ENCODE results near the gene TMED10. TPM values are rescaled to one million over a fixed set of nuclear protein-coding genes. Genes with fewer than 3 reads are reported as not detected.

Gene TMED10
- polyA plus RNA-seq, 1 donor from 2014 or later: 146 TPM

DNA sequence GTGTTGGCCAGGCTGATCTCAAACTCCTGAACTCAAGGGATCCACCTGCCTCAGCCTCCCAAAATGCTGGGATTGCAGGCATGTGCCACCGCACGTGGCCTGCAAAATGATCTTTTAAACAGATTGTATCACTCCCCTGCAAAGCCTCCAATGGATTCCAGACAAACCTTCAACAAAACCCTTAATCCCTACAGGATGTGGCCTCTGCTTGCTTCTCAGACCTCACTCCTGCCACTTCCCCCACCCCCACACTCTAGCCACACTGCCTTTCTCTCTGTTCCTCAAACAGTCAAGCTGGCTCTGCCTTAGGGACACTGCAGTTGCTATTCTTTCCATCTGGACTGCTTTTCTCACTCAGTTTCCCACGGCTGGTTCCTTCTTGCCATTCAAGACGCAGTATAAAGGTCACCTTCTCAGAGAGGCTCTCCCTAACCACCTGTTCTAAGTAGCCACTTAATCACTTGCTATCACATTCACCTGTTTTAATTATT lies 47.3 kb upstream of the TMED10 start:
- no peaks in the 10 kb centered on the region for H3K9me3 ChIP-seq (ENCODE audit: low read length)
- no peak overlapping the region for H3K4me2 ChIP-seq (ENCODE audit: low read length)
- H3K27ac ChIP-seq (ENCODE audit: low read length): no peak overlapping the region

DNA sequence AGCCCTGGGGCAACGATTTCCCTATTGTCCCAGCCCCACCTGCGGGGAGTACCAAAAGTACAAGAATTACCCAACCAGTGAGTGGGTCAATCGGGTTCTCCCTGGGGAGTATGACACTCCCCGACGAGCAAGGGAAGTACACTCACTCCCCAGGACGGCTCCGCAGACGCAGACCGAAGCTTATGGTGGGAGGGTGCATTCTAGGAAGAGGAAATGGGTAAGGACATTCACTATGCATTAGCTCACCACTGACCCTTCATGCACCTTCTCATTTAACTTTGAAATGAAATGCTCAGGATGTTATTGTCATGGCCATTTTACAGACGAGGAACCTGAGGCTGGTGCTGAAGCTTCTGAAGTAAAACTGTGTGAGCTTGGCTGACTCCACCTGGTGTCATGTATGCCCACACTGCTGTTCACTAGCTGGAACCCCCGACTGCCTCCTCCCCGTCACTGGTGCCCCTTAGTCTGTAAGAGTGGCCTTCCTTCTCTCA lies 45.8 kb upstream of the TMED10 start:
- Histone ChIP-seq H2AFZ (ENCODE audit: low read depth, low read length) (no peak overlapping the region), H4K20me1 (ENCODE audit: insufficient read depth) (no peaks in the 10 kb centered on the region), H3K4me2 (ENCODE audit: low read length) (no peak overlapping the region), H3K4me3 (ENCODE audit: low read length) (no peak overlapping the region), H3K36me3 (ENCODE audit: insufficient read depth, low read length) (no peaks in the 10 kb centered on the region), H3K27me3 (ENCODE audit: insufficient read depth, low read depth, low read length) (no peaks in the 10 kb centered on the region), H3K79me2 (replicated peaks; ENCODE audit: insufficient read depth, low read length) (no peaks in the 10 kb centered on the region), H3K27ac (ENCODE audit: low read length) (no peak overlapping the region), H3K9me2 (ENCODE audit: insufficient read depth, low read length) (no peaks in the 10 kb centered on the region), H3K9ac (ENCODE audit: low read length) (no peak overlapping the region), H3F3A (ENCODE audit: insufficient read depth, low read length, poor library complexity, severe bottlenecking) (no peaks in the 10 kb centered on the region), H3K9me3 (ENCODE audit: low read length) (no peaks in the 10 kb centered on the region)
- no peak for TF ChIP-seq POLR2AphosphoS5 (IDR thresholded peaks at IDR 0.05)
- TF ChIP-seq MXI1 (conservative IDR thresholded peaks at IDR 0.05; ENCODE audit: poor library complexity, severe bottlenecking): no peak
- TF ChIP-seq SMC3 (conservative IDR thresholded peaks at IDR 0.05; ENCODE audit: poor library complexity): no peak
- no peak for TF ChIP-seq TAF1 (IDR thresholded peaks at IDR 0.05; ENCODE audit: low read depth)
- no peak for TF ChIP-seq RAD21 (conservative IDR thresholded peaks at IDR 0.05)
- no peak for TF ChIP-seq EZH2 (IDR thresholded peaks at IDR 0.05; ENCODE audit: borderline replicate concordance, insufficient read depth, low read length, poor library complexity, severe bottlenecking)
- no peak for TF ChIP-seq CTCF (IDR thresholded peaks at IDR 0.05; ENCODE audit: poor library complexity, severe bottlenecking)
- TF ChIP-seq EP300 (conservative IDR thresholded peaks at IDR 0.05; ENCODE audit: poor library complexity, severe bottlenecking): no peak

More for the DNA sequence above, 47.3 kb upstream of the TMED10 start:
- TF ChIP-seq EZH2 (IDR thresholded peaks at IDR 0.05; ENCODE audit: borderline replicate concordance, insufficient read depth, low read length, poor library complexity, severe bottlenecking): no peak
- no peak for TF ChIP-seq REST (IDR thresholded peaks at IDR 0.05; ENCODE audit: borderline replicate concordance)
- no peak for TF ChIP-seq MXI1 (conservative IDR thresholded peaks at IDR 0.05; ENCODE audit: poor library complexity, severe bottlenecking)
- no peak for TF ChIP-seq TAF1 (IDR thresholded peaks at IDR 0.05; ENCODE audit: low read depth)
- no peak for TF ChIP-seq EP300 (conservative IDR thresholded peaks at IDR 0.05; ENCODE audit: poor library complexity, severe bottlenecking)
- no peak for TF ChIP-seq POLR2AphosphoS5 (IDR thresholded peaks at IDR 0.05)
- no peak for TF ChIP-seq SMC3 (conservative IDR thresholded peaks at IDR 0.05; ENCODE audit: poor library complexity)
- no peak for TF ChIP-seq RAD21 (conservative IDR thresholded peaks at IDR 0.05)
- no peak for TF ChIP-seq CTCF (IDR thresholded peaks at IDR 0.05; ENCODE audit: poor library complexity, severe bottlenecking)
- H3K4me3 ChIP-seq (ENCODE audit: low read length): no peak overlapping the region
- no peaks in the 10 kb centered on the region for H3K27me3 ChIP-seq (ENCODE audit: insufficient read depth, low read depth, low read length)
- no peaks in the 10 kb centered on the region for H3K79me2 ChIP-seq (replicated peaks; ENCODE audit: insufficient read depth, low read length)
- no peaks in the 10 kb centered on the region for H3K36me3 ChIP-seq (ENCODE audit: insufficient read depth, low read length)
- no peak overlapping the region for H3K9ac ChIP-seq (ENCODE audit: low read length)
- H3F3A ChIP-seq (ENCODE audit: insufficient read depth, low read length, poor library complexity, severe bottlenecking): no peaks in the 10 kb centered on the region
- H2AFZ ChIP-seq (ENCODE audit: low read depth, low read length): no peak overlapping the region
- H3K9me2 ChIP-seq (ENCODE audit: insufficient read depth, low read length): no peaks in the 10 kb centered on the region
- no peaks in the 10 kb centered on the region for H4K20me1 ChIP-seq (ENCODE audit: insufficient read depth)
